ENCODE data around the gene SEC31B. TPM values are rescaled to one million over a fixed set of nuclear protein-coding genes. Genes with fewer than 3 reads are reported as not detected.

SEC31B gene
- total RNA-seq, 4 donors from 2014 or later: 8.8 to 24.9 (median 23.5) TPM

GRCh38 chr10:100496567-100496966 lies 23.1 kb downstream of the SEC31B start:
- peaks cover 0 to 50% (median 0%) of the 10 kb centered on the region in 3 donors for H3K36me3 ChIP-seq
- no peak overlapping the region for H3K27ac ChIP-seq
- TF ChIP-seq CTCF (IDR thresholded peaks at IDR 0.05): no peak
- TF ChIP-seq POLR2A (IDR thresholded peaks at IDR 0.05): no peak
- H3K4me3 ChIP-seq: no peak overlapping the region
- H3K9me3 ChIP-seq: no peaks in the 10 kb centered on the region
- no peak for DNase-seq
- no peaks in the 10 kb centered on the region for H3K4me1 ChIP-seq
- no peaks in the 10 kb centered on the region for H3K27me3 ChIP-seq

GRCh38 chr10:100490531-100490930 lies 29.1 kb downstream of the SEC31B start:
- Histone ChIP-seq H3K27me3 (no peaks in the 10 kb centered on the region), H3K27ac (no peak overlapping the region), H3K9me3 (no peaks in the 10 kb centered on the region), H3K4me1 (no peaks in the 10 kb centered on the region), H3K4me3 (no peak overlapping the region), H3K36me3 (peaks cover 0 to 52% (median 0%) of the 10 kb centered on the region in 3 donors)
- DNase-seq: no peak
- TF ChIP-seq POLR2A (IDR thresholded peaks at IDR 0.05) (no peak), CTCF (IDR thresholded peaks at IDR 0.05) (no peak)

GRCh38 chr10:100489396-100489795 lies 30.3 kb downstream of the SEC31B start:
- no peak overlapping the region for H3K27ac ChIP-seq
- no peaks in the 10 kb centered on the region for H3K27me3 ChIP-seq
- DNase-seq: no peak
- H3K4me1 ChIP-seq: no peaks in the 10 kb centered on the region
- no peak overlapping the region for H3K4me3 ChIP-seq
- TF ChIP-seq CTCF (IDR thresholded peaks at IDR 0.05) (no peak), POLR2A (IDR thresholded peaks at IDR 0.05) (no peak)
- H3K36me3 ChIP-seq: peaks cover 0 to 43% (median 0%) of the 10 kb centered on the region in 3 donors
- no peaks in the 10 kb centered on the region for H3K9me3 ChIP-seq

- peaks cover 0 to 43% (median 0%) of the 10 kb centered on the region in 3 donors for H3K36me3 ChIP-seq
- TF ChIP-seq CTCF (IDR thresholded peaks at IDR 0.05) (no peak), POLR2A (IDR thresholded peaks at IDR 0.05) (no peak)
- H3K9me3 ChIP-seq: no peaks in the 10 kb centered on the region
- no peak overlapping the region for H3K27ac ChIP-seq
- no peak for DNase-seq
- no peaks in the 10 kb centered on the region for H3K27me3 ChIP-seq
- no peak overlapping the region for H3K4me3 ChIP-seq
- peaks cover 0 to 5% (median 2%) of the 10 kb centered on the region in 4 donors for H3K4me1 ChIP-seq
These were observed 32.1 kb downstream of the SEC31B start for GRCh38 chr10:100487529-100487928.

- no peaks in the 10 kb centered on the region for H3K9me3 ChIP-seq
- TF ChIP-seq CTCF (IDR thresholded peaks at IDR 0.05) (no peak), POLR2A (IDR thresholded peaks at IDR 0.05) (no peak)
- H3K4me1 ChIP-seq: peaks cover 0 to 14% (median 6%) of the 10 kb centered on the region in 4 donors
- no peak for DNase-seq
- no peaks in the 10 kb centered on the region for H3K27me3 ChIP-seq
- H3K27ac ChIP-seq: no peak overlapping the region
- H3K36me3 ChIP-seq: peaks cover 0 to 36% (median 0%) of the 10 kb centered on the region in 3 donors
- H3K4me3 ChIP-seq: no peak overlapping the region
These were observed 33.7 kb downstream of the SEC31B start for GRCh38 chr10:100485801-100486495.

Measured in Peyer's patch (tissue), 4 donors.